ENCODE data around the gene KDM2A.
"Not testable (repeated sequence)": the region's sequence is repeated elsewhere in the genome, so short reads cannot be mapped to it uniquely, and the experiment has no call there.

The KDM2A gene

DNA sequence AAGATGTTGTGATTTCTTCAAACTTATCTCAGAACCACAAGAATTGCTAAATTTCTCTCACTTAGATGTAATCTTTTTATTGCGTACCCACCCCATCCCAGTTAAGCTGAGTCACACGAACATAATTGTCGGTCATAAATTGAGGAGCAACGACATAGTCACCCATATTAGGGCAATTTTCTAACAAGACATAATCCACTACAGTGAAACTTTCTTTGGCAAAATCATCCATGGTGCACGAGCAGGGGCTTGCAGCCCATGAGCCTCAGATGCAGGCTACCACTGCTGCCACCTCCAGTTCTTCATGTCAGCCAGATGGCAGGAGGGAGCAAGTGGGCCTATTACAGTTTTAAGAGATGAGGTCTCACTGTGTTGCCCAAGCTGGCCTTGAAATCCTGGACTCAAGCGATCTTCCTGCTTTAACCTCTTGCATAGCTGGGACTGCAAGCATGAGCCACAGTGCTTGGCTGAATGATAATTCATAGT is 77.0 kb downstream of the KDM2A start:
- TF ChIP-seq CTCF (IDR thresholded peaks at IDR 0.05; ENCODE audit: insufficient read depth, low read length, poor library complexity, severe bottlenecking): no peak
- Histone ChIP-seq H3K36me3 (ENCODE audit: control insufficient read depth, insufficient read depth, low read length) (peaks cover 1% of the 10 kb centered on the region), H3K27me3 (replicated peaks; ENCODE audit: control insufficient read depth, insufficient read depth, low read length) (no peaks in the 10 kb centered on the region), H3K4me3 (replicated peaks; ENCODE audit: low read depth, low read length) (no peak overlapping the region)
- no peak for DNase-seq (ENCODE audit: extremely low read depth, insufficient read length)

DNA sequence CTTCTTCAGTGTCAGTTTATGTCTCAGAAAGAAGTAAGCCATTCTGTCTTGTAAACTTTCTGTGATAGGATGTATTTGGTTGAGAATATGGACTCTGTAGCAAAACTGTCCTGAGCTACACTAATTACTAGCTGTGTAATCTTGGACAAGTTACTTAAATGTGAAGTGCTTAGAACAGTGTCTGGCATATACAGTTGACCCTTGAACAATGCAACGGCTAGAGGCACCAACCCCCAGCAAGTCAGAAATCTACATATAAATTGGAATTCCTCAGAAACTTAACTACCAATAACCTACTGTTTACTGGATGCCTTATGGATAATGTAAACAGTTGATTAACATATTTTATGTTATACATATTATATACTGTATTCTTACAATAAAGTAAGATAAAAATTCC is 78.5 kb downstream of the KDM2A start:
- no peak for DNase-seq (ENCODE audit: extremely low read depth, insufficient read length)
- H3K27me3 ChIP-seq (replicated peaks; ENCODE audit: control insufficient read depth, insufficient read depth, low read length): no peaks in the 10 kb centered on the region
- H3K36me3 ChIP-seq (ENCODE audit: control insufficient read depth, insufficient read depth, low read length): peaks cover 3% of the 10 kb centered on the region
- H3K4me3 ChIP-seq (replicated peaks; ENCODE audit: low read depth, low read length): no peak overlapping the region
- TF ChIP-seq CTCF (IDR thresholded peaks at IDR 0.05; ENCODE audit: insufficient read depth, low read length, poor library complexity, severe bottlenecking): no peak

DNA sequence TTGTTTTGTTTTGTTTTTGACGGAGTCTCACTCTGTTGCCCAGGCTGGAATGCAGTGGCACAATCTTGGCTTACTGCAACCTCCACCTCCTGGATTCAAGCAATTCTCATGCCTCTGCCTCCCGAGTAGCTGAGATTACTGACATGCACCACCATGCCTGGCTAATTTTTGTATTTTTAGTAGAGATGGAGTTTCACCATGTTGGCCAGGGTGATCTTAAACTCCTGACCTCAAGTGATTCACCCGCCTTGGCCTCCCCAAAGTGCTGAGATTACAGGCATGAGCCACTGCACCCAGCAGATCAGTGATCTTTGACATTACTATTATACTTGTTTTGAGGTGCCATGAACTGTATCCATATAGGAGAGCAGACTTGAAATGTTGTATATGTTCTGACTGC is 79.7 kb downstream of the KDM2A start:
- H3K27me3 ChIP-seq (replicated peaks; ENCODE audit: control insufficient read depth, insufficient read depth, low read length); DNase-seq (ENCODE audit: extremely low read depth, insufficient read length); H3K36me3 ChIP-seq (ENCODE audit: control insufficient read depth, insufficient read depth, low read length); H3K4me3 ChIP-seq (replicated peaks; ENCODE audit: low read depth, low read length): not testable (repeated sequence)

- Histone ChIP-seq H3K27me3 (replicated peaks; ENCODE audit: control insufficient read depth, insufficient read depth, low read length) (no peaks in the 10 kb centered on the region), H3K4me3 (replicated peaks; ENCODE audit: low read depth, low read length) (no peak overlapping the region), H3K36me3 (ENCODE audit: control insufficient read depth, insufficient read depth, low read length) (peaks cover 3% of the 10 kb centered on the region)
- no peak for DNase-seq (ENCODE audit: extremely low read depth, insufficient read length)
- no peak for TF ChIP-seq CTCF (IDR thresholded peaks at IDR 0.05; ENCODE audit: insufficient read depth, low read length, poor library complexity, severe bottlenecking)
Observed at GRCh38 chr11:67199751-67200150, 80.7 kb downstream of the KDM2A start.

DNA sequence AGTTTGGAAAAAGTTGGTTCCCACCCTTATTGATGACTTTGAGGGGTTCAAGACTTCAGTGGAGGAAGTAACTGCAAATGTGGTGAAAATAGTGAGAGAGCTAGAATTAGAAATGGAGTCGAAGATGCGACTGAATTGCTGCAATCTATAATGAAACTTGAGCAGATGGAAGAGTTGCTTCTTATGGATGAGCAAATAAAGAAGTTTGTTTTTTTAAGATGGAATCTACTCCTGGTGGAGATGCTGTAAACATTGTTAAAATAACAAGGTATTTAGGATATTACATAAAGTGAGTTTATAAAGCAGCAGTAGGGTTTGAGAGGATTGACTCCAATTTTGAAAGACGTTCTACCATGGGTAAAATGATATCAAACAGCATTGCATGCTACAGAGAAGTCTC is 83.0 kb downstream of the KDM2A start:
- no peak for DNase-seq (ENCODE audit: extremely low read depth, insufficient read length)
- H3K36me3 ChIP-seq (ENCODE audit: control insufficient read depth, insufficient read depth, low read length): peaks cover 3% of the 10 kb centered on the region
- H3K27me3 ChIP-seq (replicated peaks; ENCODE audit: control insufficient read depth, insufficient read depth, low read length): no peaks in the 10 kb centered on the region
- TF ChIP-seq CTCF (IDR thresholded peaks at IDR 0.05; ENCODE audit: insufficient read depth, low read length, poor library complexity, severe bottlenecking): no peak
- no peak overlapping the region for H3K4me3 ChIP-seq (replicated peaks; ENCODE audit: low read depth, low read length)

- Histone ChIP-seq H3K27me3 (replicated peaks; ENCODE audit: control insufficient read depth, insufficient read depth, low read length) (no peaks in the 10 kb centered on the region), H3K36me3 (ENCODE audit: control insufficient read depth, insufficient read depth, low read length) (peaks cover 3% of the 10 kb centered on the region), H3K4me3 (replicated peaks; ENCODE audit: low read depth, low read length) (no peak overlapping the region)
- TF ChIP-seq CTCF (IDR thresholded peaks at IDR 0.05; ENCODE audit: insufficient read depth, low read length, poor library complexity, severe bottlenecking): no peak
- no peak for DNase-seq (ENCODE audit: extremely low read depth, insufficient read length)
Observed at GRCh38 chr11:67204822-67205221, 85.8 kb downstream of the KDM2A start.

- not testable (repeated sequence) for H3K36me3 ChIP-seq (ENCODE audit: control insufficient read depth, insufficient read depth, low read length); H3K4me3 ChIP-seq (replicated peaks; ENCODE audit: low read depth, low read length); DNase-seq (ENCODE audit: extremely low read depth, insufficient read length); H3K27me3 ChIP-seq (replicated peaks; ENCODE audit: control insufficient read depth, insufficient read depth, low read length)
Observed at GRCh38 chr11:67209222-67209621, 90.2 kb downstream of the KDM2A start.
